GM21529 (cell line): ENCODE measurements around the gene ARRDC4.
"Not testable (repeated sequence)": the region's sequence is repeated elsewhere in the genome, so short reads cannot be mapped to it uniquely, and the experiment has no call there.

Source experiments
- ATAC-seq: cut with Tn5 transposase; IDR thresholded peaks from one replicate; pipeline ENCODE4 v1.9.1; 2021; ENCODE audit not compliant: unreplicated experiment

Gene ARRDC4

GRCh38 chr15:97966246-97966645, 5.7 kb downstream of the ARRDC4 start:
- no peak for ATAC-seq

GRCh38 chr15:97966924-97967620, 6.6 kb downstream of the ARRDC4 start:
- ATAC-seq: no peak

DNA sequence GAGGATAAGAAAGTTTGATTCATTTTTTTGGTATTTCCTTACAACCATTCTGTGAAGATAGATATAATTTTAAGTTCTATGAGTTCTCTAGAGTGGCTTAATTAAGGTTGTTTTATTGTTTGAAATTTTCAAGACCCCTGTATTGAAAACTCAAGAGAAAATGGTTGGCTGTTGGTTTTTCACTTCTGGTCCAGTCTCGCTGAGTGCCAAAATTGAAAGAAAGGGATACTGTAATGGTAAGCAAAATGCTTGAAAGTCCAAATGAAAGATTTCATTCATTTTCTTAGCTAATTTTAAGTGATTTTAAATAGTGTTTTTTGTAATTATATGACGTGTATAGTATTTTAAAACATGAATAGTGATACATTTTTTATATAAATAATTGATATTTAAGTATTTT, 7.4 kb downstream of the ARRDC4 start:
- no peak for ATAC-seq

DNA sequence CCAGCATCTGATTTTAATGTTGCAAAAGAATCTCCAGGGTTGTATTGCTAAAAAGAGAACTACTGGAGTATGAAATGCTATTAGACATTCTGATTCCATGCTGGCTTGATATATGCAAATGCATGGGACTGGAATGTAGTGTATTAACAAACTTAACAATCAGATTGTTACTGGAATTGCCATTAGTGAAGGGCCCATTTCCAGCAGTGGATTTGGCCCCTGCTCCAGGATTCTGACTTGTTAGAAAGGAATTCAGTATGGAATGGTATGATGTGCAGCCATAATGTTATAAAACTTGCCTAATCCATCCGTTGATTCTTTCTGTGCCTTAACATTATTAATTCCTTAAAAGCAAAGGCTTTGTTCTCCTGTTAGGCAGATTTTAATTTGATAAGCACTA, 7.9 kb downstream of the ARRDC4 start:
- no peak for ATAC-seq

GRCh38 chr15:97972366-97972765, 11.9 kb downstream of the ARRDC4 start:
- no peak for ATAC-seq

- ATAC-seq: no peak
These were observed 15.6 kb downstream of the ARRDC4 start for GRCh38 chr15:97976129-97976528.

DNA sequence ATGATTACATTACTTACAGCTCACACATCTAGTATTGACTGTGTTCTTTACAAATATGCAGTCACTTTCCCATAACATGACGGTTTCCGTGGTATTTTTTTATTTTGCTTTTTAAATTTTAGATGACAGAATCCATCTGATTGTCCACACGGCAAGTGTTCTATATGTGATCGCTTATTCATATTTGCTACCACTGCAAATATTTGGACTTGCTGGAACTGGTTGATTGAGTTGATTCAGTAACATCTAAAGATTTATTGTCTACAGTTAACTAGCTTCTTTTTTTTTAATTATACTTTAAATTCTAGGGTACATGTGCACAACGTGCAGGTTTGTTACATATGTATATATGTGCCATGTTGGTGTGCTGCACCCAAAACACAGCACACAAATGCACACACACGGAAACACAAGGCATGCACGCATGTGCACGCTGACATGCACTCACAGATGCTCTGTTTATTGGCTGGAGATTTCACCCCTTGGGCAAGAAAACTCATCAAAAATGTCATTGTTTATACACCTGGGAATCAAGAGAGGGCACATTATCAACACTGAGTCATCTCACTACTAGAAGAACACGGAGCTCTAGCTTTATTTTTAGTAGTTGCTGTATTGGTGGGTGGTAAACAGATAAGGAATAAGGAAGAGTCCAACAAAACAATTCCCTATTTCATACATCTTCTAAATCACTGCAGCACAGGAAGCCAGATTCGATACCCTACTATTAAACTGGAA, 16.4 kb downstream of the ARRDC4 start:
- no peak for ATAC-seq

- no peak for ATAC-seq
These were observed 17.2 kb downstream of the ARRDC4 start for GRCh38 chr15:97977734-97978133.

DNA sequence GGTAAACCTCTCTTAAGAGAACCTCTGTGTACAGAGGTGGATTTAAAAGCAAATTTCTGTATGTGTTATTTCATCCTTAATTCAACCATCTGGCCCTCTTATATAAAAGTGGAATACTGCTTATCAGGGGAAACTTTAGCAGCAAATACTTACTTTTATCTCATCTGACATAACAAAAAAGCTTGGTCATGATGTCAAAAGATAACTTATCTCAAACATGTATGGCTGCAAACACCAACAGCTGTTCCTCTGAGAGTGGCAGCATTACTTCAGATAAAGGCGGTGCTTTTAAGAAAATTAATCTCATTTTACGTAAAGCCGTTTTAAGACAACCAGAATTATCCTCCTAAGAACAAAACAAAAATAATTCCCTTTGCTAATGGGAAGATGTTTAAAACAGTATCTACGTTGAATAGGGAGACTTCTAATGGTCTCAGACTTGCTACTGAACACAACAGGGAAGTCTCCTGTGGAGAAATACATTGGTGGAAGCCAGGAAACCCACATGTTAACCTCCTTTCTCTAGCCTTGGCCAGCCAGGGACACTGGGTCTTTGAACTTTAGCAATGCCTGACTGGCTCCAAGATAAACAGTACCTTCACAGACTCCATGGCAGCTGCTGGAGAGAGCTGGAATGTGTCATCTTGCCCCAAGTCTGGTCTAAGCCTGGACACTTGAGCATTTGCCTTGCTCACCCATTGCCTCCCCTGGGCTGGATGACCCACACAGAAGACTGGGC, 18.1 kb downstream of the ARRDC4 start:
- ATAC-seq: no peak

DNA sequence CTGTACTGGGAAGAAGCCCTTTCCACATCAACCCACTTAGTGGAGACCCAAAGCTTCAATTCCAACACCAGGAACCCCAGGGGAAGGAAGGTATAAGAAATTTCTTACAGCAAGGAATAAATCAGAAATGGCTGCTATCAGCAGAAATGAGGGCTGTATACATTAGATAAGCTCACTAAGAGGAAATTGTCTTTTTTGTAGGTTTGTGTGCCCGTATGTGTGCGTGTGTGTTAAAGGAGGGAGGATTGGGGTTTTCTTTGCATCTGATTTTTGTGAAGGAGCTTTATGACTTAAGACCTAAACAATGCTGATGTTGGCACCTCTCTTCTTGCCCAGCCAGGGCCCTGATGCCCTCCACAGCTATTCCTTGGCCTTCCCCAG, 18.6 kb downstream of the ARRDC4 start:
- ATAC-seq: no peak

- ATAC-seq: no peak
These were observed 20.6 kb downstream of the ARRDC4 start for GRCh38 chr15:97981058-97981457.

- ATAC-seq: no peak
These were observed 21.3 kb downstream of the ARRDC4 start for GRCh38 chr15:97981758-97982157.

GRCh38 chr15:97984157-97984556, 23.7 kb downstream of the ARRDC4 start:
- ATAC-seq: no peak

DNA sequence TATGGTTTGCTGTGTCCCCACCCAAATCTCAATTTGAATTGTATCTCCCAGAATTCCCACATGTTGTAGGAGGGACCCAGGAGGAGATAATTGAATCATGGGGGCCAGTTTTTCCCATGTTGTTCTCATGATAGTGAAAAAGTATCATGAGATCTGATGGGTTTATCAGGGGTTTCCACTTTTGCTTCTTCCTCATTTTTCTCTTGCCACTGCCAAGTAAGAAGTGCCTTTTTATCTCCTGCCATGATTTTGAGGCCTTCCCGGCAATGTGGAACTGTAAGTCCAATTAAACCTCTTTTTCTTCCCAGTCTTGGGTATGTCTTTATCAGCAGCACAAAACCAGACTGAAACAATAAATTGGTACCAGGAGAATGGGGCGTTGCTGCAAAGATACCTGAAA, 25.5 kb downstream of the ARRDC4 start:
- ATAC-seq: not testable (repeated sequence)

DNA sequence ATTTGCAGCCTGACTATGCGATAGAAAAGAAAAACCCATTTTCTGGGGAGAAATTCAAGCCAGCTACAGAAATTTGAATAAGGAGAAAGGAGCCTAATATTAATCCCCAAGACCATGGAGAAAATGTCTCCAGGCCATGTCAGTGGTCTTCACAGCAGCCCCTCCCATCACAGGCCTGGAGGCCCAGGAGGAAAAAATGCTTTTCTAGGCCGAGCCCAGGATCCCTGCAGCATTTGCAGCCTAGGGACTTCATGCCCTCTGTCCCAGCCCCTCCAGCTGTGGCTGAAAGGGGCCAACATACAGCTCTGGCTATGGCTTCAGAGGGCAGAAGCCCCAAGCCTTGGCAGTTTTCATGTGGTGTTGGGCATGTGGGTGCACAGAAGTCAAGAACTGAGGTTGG, 26.3 kb downstream of the ARRDC4 start:
- ATAC-seq: no peak

DNA sequence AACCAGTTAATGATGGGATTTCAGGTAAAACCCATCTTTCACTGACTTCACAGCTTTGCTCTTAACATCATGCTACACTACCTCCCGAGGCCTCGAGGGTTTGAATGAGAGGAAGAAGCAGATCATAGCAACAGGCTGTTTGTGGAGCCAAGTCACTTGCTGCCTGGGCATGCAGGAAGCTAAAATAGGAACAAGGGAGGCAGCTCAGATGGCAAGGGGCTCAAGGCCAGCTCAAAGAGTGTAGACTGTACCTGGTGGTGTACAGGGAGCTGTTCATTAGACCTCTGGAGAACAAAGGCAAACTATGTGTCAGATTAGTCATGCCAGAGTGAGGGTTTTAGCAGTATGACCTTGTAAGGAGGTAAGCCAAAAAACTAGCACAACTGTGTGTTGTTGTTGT, 28.8 kb downstream of the ARRDC4 start:
- ATAC-seq: no peak

DNA sequence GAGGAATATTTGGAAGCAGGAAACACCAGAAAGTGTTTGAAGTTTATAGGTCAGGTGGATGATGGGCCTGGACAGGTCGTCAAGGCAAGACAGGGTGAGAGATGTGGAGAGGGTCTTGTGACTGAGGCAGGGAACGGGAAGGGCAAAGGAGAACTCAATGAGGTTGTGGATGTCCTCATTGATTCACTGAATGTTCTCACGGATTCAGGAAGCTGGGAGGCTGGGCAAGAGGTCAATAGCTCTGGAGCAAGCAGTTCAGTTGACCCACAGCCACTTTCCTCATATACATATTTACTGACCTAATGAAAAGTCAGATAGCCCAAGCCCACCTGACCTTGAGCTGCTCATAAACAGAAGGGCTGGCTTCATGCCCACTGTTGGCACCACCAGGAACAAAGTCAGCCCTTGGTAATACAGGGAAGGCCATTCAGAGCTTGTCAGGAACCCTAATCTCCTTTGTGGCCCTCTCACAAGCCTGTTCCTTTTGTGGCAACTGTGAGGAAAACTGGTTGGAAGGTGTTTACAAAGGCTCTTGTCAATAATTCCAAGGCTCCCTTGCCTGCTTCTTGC, 31.6 kb downstream of the ARRDC4 start:
- ATAC-seq: no peak

DNA sequence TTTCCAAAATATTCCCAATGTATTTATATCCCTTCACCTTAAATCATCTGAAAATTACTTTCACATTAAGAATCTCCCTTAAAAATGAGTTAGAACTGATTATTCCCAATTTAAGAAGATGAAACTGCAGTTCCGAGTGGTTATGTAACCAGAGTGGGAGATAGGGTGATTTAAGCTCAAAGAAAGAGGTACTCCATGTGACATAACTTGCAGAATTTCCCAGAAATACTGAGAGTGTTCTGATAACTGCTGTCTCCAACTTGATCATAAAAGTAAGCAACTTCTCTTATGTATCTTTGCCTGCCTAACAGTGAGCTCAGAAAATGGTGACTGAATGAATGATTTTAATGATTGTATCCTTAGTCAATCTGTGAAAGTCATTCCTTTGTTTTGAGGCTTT, 32.3 kb downstream of the ARRDC4 start:
- ATAC-seq: no peak

- no peak for ATAC-seq
These were observed 32.8 kb downstream of the ARRDC4 start for GRCh38 chr15:97993310-97993738.

- no peak for ATAC-seq
These were observed 33.7 kb downstream of the ARRDC4 start for GRCh38 chr15:97994236-97994635.

- no peak for ATAC-seq
These were observed 34.7 kb downstream of the ARRDC4 start for GRCh38 chr15:97995192-97995591.
